Keratinocyte (primary cell): Measurements from ENCODE around the gene SIPA1. TPM values are rescaled to one million over a fixed set of nuclear protein-coding genes. Genes with fewer than 3 reads are reported as not detected.
A peak's percentile ranks its signal among the peaks of the same experiment; 100 is the strongest.

ENCODE experiments used
- DNase-seq: peaks from one replicate; pipeline ENCODE4 v3.0.0-alpha.2; 2011; ENCODE audit warnings: low read depth, missing footprints, low spot score
- FAIRE-seq: peaks from 2 replicates; lab custom pipeline; 2011; peaks lifted over from hg19 to GRCh38; lab: Jason Lieb, UNC
- H2AFZ ChIP-seq: 2 replicates; pipeline ENCODE4 v1.6.0; 2012; ENCODE audit warnings: low read length, control low read depth, inconsistent platforms; ENCODE audit not compliant: control insufficient read depth
- H3K27ac ChIP-seq: 2 replicates; pipeline ENCODE4 v1.5.1; 2011; ENCODE audit warnings: low read length; ENCODE audit not compliant: control insufficient read depth, insufficient read depth
- H3K27me3 ChIP-seq: 3 replicates; pipeline ENCODE4 v1.6.0; 2011; ENCODE audit warnings: low read length; ENCODE audit not compliant: control insufficient read depth, insufficient read depth; ENCODE audit errors: extremely low read depth
- H3K36me3 ChIP-seq, 2 experiments: 2 replicates in 1 of 2; 3 replicates in 1 of 2; pipeline ENCODE4 v1.5.1; 2011; ENCODE audit warnings: low read length in 2 of 2, mild to moderate bottlenecking in 1 of 2; ENCODE audit not compliant: control insufficient read depth in 2 of 2, insufficient read depth in 2 of 2; ENCODE audit errors: extremely low read depth in 1 of 2
- H3K4me1 ChIP-seq: 3 replicates; pipeline ENCODE4 v1.5.1; 2011; ENCODE audit warnings: low read length; ENCODE audit not compliant: control insufficient read depth, insufficient read depth; ENCODE audit errors: extremely low read depth
- H3K4me2 ChIP-seq: 3 replicates; pipeline ENCODE4 v1.6.0; 2011; ENCODE audit warnings: low read depth, low read length; ENCODE audit not compliant: control insufficient read depth, insufficient read depth; ENCODE audit errors: extremely low read depth
- H3K4me3 ChIP-seq, 3 experiments: fragments of 200-600 bp in 1 of 3; sonication (generic) in 1 of 3; 2 replicates in 2 of 3; 3 replicates in 1 of 3; pipeline ENCODE4 v1.5.1; 2011 to 2016; ENCODE audit warnings: low read length in 3 of 3, mild to moderate bottlenecking in 3 of 3, control low read depth in 2 of 3, inconsistent platforms in 1 of 3, low read depth in 1 of 3, mixed read lengths in 1 of 3, mixed run types in 1 of 3, moderate library complexity in 1 of 3; ENCODE audit not compliant: control insufficient read depth in 2 of 3, insufficient read depth in 2 of 3; ENCODE audit errors: extremely low read depth in 1 of 3
- H3K79me2 ChIP-seq: 2 replicates; pipeline ENCODE4 v1.6.0; 2012; ENCODE audit warnings: low read length; ENCODE audit not compliant: control insufficient read depth, insufficient read depth
- H3K9ac ChIP-seq: 3 replicates; pipeline ENCODE4 v1.6.0; 2011; ENCODE audit warnings: low read length; ENCODE audit not compliant: control insufficient read depth, insufficient read depth; ENCODE audit errors: extremely low read depth
- H3K9me1 ChIP-seq: 3 replicates; pipeline ENCODE4 v1.6.0; 2011; ENCODE audit warnings: low read length; ENCODE audit not compliant: control insufficient read depth, insufficient read depth; ENCODE audit errors: extremely low read depth
- H3K9me3 ChIP-seq: 2 replicates; pipeline ENCODE4 v1.5.1; 2012; ENCODE audit warnings: low read depth, low read length; ENCODE audit not compliant: control insufficient read depth
- H4K20me1 ChIP-seq: 3 replicates; pipeline ENCODE4 v1.6.0; 2011; ENCODE audit warnings: low read length; ENCODE audit not compliant: control insufficient read depth, insufficient read depth; ENCODE audit errors: extremely low read depth
- CTCF ChIP-seq, 3 experiments: IDR thresholded peaks in 1 of 3; conservative IDR thresholded peaks in 1 of 3; optimal IDR thresholded peaks in 1 of 3; 2 replicates in 2 of 3; 3 replicates in 1 of 3; pipeline versions ENCODE3 to v1.5.1; 2011; ENCODE audit warnings: low read length in 3 of 3, mild to moderate bottlenecking in 3 of 3, moderate library complexity in 2 of 3, control low read depth in 1 of 3, inconsistent platforms in 1 of 3; ENCODE audit not compliant: insufficient read depth in 2 of 3; ENCODE audit errors: extremely low read depth in 1 of 3
- EZH2 ChIP-seq: IDR thresholded peaks from one replicate; pipeline ENCODE4 v1.6.1; 2012; ENCODE audit warnings: inconsistent platforms, mild to moderate bottlenecking, low read length, moderate library complexity
- dilution Hi-C: fragments of 300-500 bp; cut with MboI; formaldehyde crosslinking; loops from one replicate; pipeline ENCODE4 v1.7.0; 2020; ENCODE audit warnings: low sequenced_read_pairs; ENCODE audit not compliant: extremely low pct_ligation_motif_present
- polyA plus RNA-seq, 5 experiments: library from polyadenylated mRNA; depleted of rRNA in 3 of 5; stranded (reverse) in 3 of 5; stranded (forward) in 1 of 5; unstranded in 1 of 5; fragments of >200 nt; gene quantifications; 1 replicate in 1 of 5; 2 replicates in 3 of 5; 3 replicates in 1 of 5; pipeline versions ENCODE4 v1.2.1 to v1.2.3, GENCODE V29; 2011 to 2012; ENCODE audit warnings: missing spikeins in 2 of 5, low read depth in 1 of 5, low replicate concordance in 1 of 5

Gene SIPA1
- polyA plus RNA-seq, 1 donor (not counting 4 experiments of a cell fraction or from before 2014, with no cell fraction given): 4.5 TPM

DNA sequence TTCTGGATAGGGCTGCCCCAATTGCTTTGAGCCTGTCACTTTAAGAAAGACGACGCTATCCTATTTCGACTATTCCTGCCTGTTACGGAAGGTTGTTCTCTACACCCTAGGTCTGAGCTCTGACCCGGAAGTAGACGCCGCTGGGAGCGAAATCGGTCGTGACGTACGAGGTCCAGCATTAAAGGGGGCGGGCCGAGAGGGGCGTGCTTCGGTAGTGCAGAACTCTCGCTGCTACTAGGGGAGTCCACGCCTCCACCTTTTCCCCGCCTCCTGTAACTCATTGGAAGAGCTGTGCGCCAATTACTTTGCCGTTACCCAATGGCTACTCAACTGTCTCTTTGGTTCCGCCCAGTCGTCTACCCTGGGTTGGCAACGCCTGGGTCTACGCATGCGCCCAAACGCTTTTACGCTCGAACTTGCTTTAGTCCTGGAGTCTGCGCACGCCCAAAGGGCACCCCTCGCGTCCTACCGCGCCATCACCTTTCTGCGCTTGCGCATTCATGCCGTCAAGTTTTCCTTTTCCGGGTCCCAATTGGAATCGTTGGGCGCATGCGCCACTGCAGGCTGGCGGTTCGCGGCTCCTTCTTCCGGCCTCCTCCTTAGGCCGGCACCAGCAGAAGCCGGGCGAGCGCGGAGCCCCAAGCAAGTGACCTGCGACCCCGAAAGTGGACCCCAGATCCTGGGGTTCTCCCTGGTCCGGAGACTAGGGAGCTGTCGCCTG, 22.5 kb upstream of the SIPA1 start, which contains the start of gene PCNX3:
TSS of gene PCNX3 (plus strand) at position 548 of the 721 bp plus-strand sequence. CDS start 536 bp downstream, outside the sequence.
- H3K27me3 ChIP-seq: no peaks in the 10 kb centered on the region
- H3K9ac ChIP-seq: peak within 1 kb of the TSS; percentile 99
- peak within 1 kb of the TSS; percentile 88 for H3K4me2 ChIP-seq
- H2AFZ ChIP-seq: peak within 1 kb of the TSS; percentile 52
- H3K9me1 ChIP-seq: no peaks in the 10 kb centered on the region
- H3K36me3 ChIP-seq: peaks cover 29 to 43% of the 10 kb centered on the region in 2 experiments
- peak; percentile 97 for FAIRE-seq
- peak within 1 kb of the TSS; percentile 99 for H3K27ac ChIP-seq
- dilution Hi-C loops: no loop called here
- no peaks in the 10 kb centered on the region for H3K9me3 ChIP-seq
- no peak for TF ChIP-seq CTCF (optimal IDR thresholded peaks at IDR 0.05 in 1 of 3, IDR thresholded peaks at IDR 0.05 in 1 of 3, conservative IDR thresholded peaks at IDR 0.05 in 1 of 3; ENCODE audit: extremely low read depth in 1 of 3, insufficient read depth in 2 of 3, low read length in 3 of 3)
- no peak for TF ChIP-seq EZH2
- H3K4me1 ChIP-seq: peaks cover 25% of the 10 kb centered on the region
- no peaks in the 10 kb centered on the region for H4K20me1 ChIP-seq
- H3K4me3 ChIP-seq: peak within 1 kb of the TSS; percentile 85 to 96 (median 93)
- peak; percentile 100 for DNase-seq
- H3K79me2 ChIP-seq: peaks cover 81% of the 10 kb centered on the region

DNA sequence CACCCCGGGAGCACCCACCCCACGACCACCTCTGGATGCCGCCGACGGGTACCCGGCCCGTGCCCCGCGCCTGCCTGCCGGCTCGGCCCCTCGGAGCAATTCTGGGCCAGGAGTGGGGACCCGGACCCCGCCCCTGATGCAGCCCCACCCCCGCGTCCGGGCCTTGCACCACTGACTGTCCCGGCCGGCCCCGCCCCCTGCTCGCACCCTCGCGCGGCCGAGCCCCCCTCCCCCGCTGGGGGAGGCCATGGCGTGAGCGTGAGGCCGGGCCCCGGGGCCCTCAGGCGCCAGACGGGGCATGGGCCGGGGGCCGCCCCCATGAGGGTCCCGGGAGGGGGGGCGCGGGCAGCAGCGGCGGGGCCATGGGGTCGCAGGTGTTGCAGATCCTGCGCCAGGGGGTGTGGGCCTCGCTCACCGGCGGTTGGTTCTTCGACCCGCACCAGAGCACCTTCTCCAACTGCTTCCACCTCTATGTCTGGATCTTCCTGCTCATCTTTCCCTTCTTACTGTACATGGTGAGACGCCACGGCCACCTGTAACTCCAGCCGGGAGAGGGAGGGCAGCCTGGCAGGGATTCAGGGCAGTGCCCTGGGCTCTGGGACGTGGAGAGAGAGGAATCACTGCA, 21.8 kb upstream of the SIPA1 start:
- H3K27ac ChIP-seq: peak overlapping the region; percentile 80
- peak overlapping the region; percentile 43 for H2AFZ ChIP-seq
- H3K27me3 ChIP-seq: no peaks in the 10 kb centered on the region
- DNase-seq (no peak), FAIRE-seq (no peak)
- TF ChIP-seq EZH2: no peak
- no peak for TF ChIP-seq CTCF (optimal IDR thresholded peaks at IDR 0.05 in 1 of 3, IDR thresholded peaks at IDR 0.05 in 1 of 3, conservative IDR thresholded peaks at IDR 0.05 in 1 of 3; ENCODE audit: extremely low read depth in 1 of 3, insufficient read depth in 2 of 3, low read length in 3 of 3)
- H3K79me2 ChIP-seq: peaks cover 76% of the 10 kb centered on the region
- peak overlapping the region; percentile 38 to 85 (median 81) for H3K4me3 ChIP-seq
- no peaks in the 10 kb centered on the region for H3K9me1 ChIP-seq
- H3K4me1 ChIP-seq: peaks cover 25% of the 10 kb centered on the region
- dilution Hi-C loops: no loop called here
- H3K36me3 ChIP-seq: peaks cover 35 to 44% of the 10 kb centered on the region in 2 experiments
- H3K9ac ChIP-seq: peak overlapping the region; percentile 86
- H4K20me1 ChIP-seq: no peaks in the 10 kb centered on the region
- no peaks in the 10 kb centered on the region for H3K9me3 ChIP-seq
- peak overlapping the region; percentile 47 for H3K4me2 ChIP-seq
